Esophagus squamous epithelium (tissue), 4 donors: ENCODE results near the gene WDR64.

Experiments used
- CTCF ChIP-seq, 6 experiments: fragments of 450-650 bp in 4 of 6; fragments of 200-600 bp in 2 of 6; sonication (generic) in 2 of 6; IDR thresholded peaks; one replicate each; pipeline ENCODE4 v1.5.1; 2016 to 2019; ENCODE audit warnings: antibody characterized with exemption in 6 of 6, mild to moderate bottlenecking in 4 of 6, moderate library complexity in 4 of 6
- POLR2A ChIP-seq, 4 donors: fragments of 450-650 bp; IDR thresholded peaks; one replicate each; pipeline ENCODE4 v1.6.1; 2017; ENCODE audit warnings: antibody characterized with exemption in 4 of 4, mild to moderate bottlenecking in 4 of 4, moderate library complexity in 3 of 4

- TF ChIP-seq CTCF (IDR thresholded peaks at IDR 0.05) (no peak), POLR2A (IDR thresholded peaks at IDR 0.05) (no peak)
These were observed 156.2 kb downstream of the WDR64 start for GRCh38 chr1:241808265-241808664.
